ENCODE results near the gene SRI. TPM values are rescaled to one million over a fixed set of nuclear protein-coding genes. Genes with fewer than 3 reads are reported as not detected.
"Not testable (repeated sequence)": the region's sequence is repeated elsewhere in the genome, so short reads cannot be mapped to it uniquely, and the experiment has no call there.

SRI gene
- total and polyA plus RNA-seq, 8 donors: 18.6 to 78.1 (median 42.1) TPM

GRCh38 chr7:88262562-88262961, 42.7 kb upstream of the SRI start:
- Histone ChIP-seq H3K27me3 (no peaks in the 10 kb centered on the region), H3K27ac (no peak overlapping the region), H3K4me3 (no peak overlapping the region), H3K4me1 (no peaks in the 10 kb centered on the region), H3K36me3 (no peaks in the 10 kb centered on the region), H3K9me3 (no peaks in the 10 kb centered on the region)
- TF ChIP-seq, protein P1, sequence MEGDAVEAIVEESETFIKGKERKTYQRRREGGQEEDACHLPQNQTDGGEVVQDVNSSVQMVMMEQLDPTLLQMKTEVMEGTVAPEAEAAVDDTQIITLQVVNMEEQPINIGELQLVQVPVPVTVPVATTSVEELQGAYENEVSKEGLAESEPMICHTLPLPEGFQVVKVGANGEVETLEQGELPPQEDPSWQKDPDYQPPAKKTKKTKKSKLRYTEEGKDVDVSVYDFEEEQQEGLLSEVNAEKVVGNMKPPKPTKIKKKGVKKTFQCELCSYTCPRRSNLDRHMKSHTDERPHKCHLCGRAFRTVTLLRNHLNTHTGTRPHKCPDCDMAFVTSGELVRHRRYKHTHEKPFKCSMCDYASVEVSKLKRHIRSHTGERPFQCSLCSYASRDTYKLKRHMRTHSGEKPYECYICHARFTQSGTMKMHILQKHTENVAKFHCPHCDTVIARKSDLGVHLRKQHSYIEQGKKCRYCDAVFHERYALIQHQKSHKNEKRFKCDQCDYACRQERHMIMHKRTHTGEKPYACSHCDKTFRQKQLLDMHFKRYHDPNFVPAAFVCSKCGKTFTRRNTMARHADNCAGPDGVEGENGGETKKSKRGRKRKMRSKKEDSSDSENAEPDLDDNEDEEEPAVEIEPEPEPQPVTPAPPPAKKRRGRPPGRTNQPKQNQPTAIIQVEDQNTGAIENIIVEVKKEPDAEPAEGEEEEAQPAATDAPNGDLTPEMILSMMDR (IDR thresholded peaks at IDR 0.05): no peak
- intact Hi-C loops (cut with DNase I): no loop called here
- no peak for DNase-seq
- WGBS, 2 donors: 88% methylated on average over 4 of the region's 4 CpGs
- ATAC-seq: no peak
- FAIRE-seq: no peak

GRCh38 chr7:88260719-88261118, 40.9 kb upstream of the SRI start:
- Histone ChIP-seq H3K9me3 (no peaks in the 10 kb centered on the region), H3K4me3 (no peak overlapping the region), H3K36me3 (no peaks in the 10 kb centered on the region), H3K27me3 (no peaks in the 10 kb centered on the region), H3K27ac (no peak overlapping the region), H3K4me1 (no peaks in the 10 kb centered on the region)
- DNase-seq (no peak), FAIRE-seq (no peak), ATAC-seq (no peak)
- intact Hi-C loops (cut with DNase I): no loop called here
- TF ChIP-seq, protein P1 (IDR thresholded peaks at IDR 0.05): no peak
- 90 to 95% methylated on average over 1 of the region's 1 CpG for WGBS, 2 donors

DNA sequence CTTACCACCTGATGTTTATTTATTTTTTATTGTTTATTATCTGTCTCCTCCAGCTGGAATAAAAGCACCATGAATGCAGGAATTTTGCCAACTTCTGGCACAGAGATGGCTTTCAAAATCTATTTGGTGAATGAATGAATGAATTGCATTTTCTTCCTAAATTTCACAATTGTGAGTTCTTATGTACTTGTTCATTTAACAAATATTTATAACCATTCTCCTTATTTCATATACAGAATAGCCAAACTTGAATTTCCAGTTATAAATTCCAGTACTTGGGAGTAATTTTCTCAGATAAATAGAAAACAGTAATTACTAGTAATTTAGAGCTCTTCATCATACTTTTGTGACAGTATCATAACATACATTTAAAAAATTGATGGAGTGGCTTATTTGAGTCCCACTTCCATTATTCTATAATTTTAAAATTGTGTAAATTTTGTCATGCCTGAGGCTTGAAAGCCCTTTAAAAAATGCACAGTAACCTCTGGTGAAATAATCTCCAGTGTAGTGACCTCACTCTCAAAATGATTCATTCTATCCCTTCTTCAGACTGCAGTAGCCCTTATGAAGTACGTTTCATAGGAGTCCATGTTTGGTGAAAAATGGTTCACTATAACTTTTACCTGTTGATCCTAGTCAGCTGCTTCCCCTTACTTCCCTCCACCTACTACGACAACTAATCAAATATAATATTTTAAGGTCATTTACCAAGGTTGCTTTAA, 40.0 kb upstream of the SRI start:
- H3K36me3 ChIP-seq: no peaks in the 10 kb centered on the region
- H3K9me3 ChIP-seq: no peaks in the 10 kb centered on the region
- WGBS, 2 donors: 75 to 77% methylated on average over 2 of the region's 2 CpGs
- H3K4me1 ChIP-seq: no peaks in the 10 kb centered on the region
- H3K27me3 ChIP-seq: no peaks in the 10 kb centered on the region
- H3K4me3 ChIP-seq: no peak overlapping the region
- no peak overlapping the region for H3K27ac ChIP-seq
- ATAC-seq (no peak), FAIRE-seq (no peak), DNase-seq (no peak)
- TF ChIP-seq, protein P1 (IDR thresholded peaks at IDR 0.05): no peak
- intact Hi-C loops (cut with DNase I): no loop called here

DNA sequence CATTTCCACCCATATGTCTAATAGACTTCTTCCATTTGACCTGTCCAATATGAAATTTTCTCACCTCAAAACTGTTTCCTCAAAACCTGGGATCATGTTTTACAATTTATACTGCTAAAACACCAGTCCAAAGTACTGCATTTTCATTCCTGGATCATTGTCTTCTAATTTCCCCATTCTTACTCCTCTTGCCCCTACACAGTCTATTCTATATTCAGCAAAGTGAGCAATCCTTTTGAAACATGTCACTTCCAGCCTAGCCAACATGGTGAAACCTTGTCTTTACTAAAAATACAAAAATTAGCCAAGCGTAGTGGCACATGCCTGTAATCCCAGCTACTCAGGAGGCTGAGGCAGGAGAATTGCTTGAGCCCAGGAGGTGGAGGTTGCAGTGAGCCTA, 38.5 kb upstream of the SRI start:
- FAIRE-seq; H3K36me3 ChIP-seq; H3K27me3 ChIP-seq; H3K4me1 ChIP-seq; DNase-seq; H3K9me3 ChIP-seq; ATAC-seq; H3K4me3 ChIP-seq; intact Hi-C loops (cut with DNase I); H3K27ac ChIP-seq: not testable (repeated sequence)
- WGBS, 2 donors: 93 to 96% methylated on average over 1 of the region's 1 CpG

DNA sequence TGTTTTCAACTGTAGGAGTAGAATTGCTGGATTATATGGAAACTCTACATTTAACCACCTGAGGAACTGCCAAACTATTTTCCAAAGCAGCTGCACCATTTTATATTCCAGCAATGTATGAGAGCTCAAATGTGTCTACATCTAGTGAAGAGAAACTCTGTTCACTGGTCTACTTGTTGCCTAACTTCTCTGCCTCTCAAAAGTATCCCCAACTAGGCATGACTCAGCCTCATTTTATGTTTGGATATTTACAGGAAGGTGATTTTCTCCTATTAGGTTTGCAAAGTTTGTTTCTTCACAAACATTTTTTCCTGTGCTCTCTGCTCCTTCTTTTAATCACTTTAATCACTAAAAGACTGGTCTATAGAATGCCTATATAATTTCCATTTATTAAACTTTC, 37.1 kb upstream of the SRI start:
- H3K36me3 ChIP-seq: no peaks in the 10 kb centered on the region
- DNase-seq (no peak), FAIRE-seq (no peak), ATAC-seq (no peak)
- H3K4me3 ChIP-seq: no peak overlapping the region
- no peaks in the 10 kb centered on the region for H3K27me3 ChIP-seq
- H3K4me1 ChIP-seq: no peaks in the 10 kb centered on the region
- TF ChIP-seq, protein P1 (IDR thresholded peaks at IDR 0.05): no peak
- no peak overlapping the region for H3K27ac ChIP-seq
- intact Hi-C loops (cut with DNase I): no loop called here
- no peaks in the 10 kb centered on the region for H3K9me3 ChIP-seq

All from pancreas (tissue), 10 donors.